ENCODE data around the gene SBF1.

SBF1 gene

DNA sequence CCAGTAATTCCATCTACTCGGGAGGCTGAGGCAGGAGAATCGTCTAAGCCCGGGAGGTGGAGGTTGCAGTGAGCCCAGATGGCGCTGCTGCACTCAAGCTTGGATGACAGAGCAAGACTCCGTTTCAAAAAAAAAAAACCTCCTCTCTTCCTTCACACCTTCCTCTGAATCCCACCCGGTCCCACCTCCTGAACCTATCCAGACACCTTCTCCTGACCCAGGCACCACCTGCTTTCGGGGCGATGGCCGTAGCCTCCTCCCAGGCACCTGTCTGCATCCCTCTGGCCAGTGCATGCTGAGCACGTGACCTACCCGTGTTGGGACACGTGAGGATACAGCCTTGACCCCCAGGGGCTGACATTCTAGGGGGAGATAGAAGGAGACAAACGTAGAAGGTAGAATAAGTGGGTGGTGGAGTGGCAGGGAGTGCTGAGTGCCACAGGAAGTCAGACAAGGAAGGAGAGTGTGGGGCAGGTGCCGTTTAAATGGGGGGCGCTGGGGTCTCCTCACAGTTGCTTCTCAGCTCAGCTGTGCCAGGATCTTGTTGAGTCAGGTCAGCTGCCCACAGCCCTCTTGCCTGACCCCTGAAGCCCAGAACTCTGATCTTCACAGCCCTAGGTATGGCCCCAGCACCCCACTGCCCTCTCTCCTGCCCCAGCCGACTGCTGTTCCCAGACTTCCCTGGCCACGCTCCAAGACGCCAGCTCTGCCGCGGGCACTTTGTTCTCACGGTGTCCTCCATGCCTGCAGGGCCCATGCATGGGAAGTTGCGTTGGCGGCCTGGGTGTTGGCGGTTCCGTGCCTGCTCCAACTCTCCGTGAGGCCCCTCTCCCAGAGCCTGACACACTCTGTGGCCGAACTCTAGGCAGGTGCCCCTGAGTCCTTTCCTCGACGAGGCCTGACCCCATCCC lies 10.6 kb upstream of the SBF1 start:
- no peak for DNase-seq

DNA sequence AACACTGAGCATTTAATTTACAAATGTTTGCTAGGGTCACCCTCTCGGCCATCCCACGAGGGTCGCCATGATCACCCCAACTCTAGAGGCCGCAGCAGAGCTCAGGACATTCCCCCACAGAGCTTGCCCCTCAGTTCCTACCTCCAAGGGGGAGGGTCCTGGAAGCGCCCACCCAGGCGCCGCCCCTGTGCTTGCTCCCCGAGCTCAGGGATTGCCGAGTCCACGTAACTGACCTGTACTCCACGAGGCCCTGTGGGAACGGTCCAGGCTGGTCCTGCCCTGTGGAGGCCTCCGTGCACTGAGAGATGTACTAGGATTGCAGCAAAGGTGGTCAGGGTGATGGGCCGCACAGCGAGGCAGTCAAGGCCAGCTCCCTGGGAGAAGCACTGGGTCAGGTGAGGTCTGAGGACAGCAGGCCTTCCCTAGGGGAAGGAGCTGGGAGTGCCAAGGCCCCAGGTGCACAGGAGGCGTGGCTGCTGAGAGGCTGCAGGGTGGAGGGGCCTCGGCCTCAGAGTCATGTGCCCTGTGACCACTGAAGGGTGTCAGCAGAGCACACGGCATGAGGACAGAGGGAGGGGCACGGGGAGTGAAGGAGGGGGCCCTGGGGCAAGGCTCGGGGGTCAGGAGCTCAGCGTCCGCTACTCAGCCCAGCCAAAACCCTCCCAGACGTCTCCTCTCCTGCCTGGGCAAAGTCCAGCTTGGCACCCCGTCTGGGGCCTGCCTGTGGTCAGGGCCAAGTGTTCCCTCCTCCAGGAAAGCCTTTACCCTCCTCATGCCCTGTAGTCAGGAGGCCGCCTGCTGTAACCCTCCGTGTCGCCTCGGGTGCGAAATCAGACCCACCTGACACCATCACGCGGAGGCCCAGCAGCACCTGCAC lies 9.4 kb upstream of the SBF1 start:
- no peak for DNase-seq

DNA sequence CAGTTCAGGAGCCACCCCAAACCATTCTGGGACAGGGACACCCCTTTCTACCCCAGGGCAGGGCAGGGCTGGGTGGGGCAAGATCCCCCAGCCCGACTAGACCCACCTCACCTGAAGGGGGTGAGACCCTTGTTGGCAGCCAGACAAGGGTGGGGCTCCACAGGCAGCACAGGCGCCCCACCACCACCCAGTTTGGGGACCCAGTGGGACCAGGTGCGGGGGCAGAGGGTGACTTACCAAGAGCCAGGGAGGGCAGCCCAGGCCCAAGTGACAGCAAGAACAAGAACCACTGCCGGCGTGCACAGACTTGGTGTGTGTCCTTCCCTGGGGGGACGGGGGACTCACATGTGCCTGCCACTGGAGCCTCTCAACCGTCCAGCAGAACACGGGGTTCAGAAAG lies 8.7 kb upstream of the SBF1 start:
- DNase-seq, result no peak

DNA sequence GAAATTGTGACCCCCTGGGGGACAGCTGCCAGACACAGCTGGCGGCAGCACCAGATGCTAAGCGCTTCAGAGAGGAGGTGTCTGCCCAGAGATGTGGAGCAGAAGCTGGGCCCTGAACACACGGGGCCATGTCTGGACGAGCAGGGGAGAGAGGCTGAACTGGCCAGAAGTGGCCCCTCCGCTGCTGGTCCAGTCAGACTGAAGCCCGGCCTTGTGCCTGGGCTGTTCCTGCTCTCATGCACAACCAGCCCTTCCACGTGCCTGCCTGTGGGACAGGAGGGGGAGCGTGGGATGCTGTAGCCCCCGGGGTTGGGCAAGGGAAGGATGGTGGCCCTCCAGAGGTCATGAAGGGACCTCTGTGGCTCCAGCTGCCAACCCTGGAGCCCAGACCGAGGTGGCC lies 8.3 kb upstream of the SBF1 start:
- no peak for DNase-seq

- DNase-seq, result no peak
Measured at GRCh38 chr22:50482107-50483074, 7.6 kb upstream of the SBF1 start.

GRCh38 chr22:50481440-50482106 lies 6.7 kb upstream of the SBF1 start, which contains the start of gene ADM2:
Gene ADM2 (plus strand): TSS chr22:50481543. CDS start chr22:50481848, 305 bp downstream.
- peak; percentile 71 for DNase-seq

DNA sequence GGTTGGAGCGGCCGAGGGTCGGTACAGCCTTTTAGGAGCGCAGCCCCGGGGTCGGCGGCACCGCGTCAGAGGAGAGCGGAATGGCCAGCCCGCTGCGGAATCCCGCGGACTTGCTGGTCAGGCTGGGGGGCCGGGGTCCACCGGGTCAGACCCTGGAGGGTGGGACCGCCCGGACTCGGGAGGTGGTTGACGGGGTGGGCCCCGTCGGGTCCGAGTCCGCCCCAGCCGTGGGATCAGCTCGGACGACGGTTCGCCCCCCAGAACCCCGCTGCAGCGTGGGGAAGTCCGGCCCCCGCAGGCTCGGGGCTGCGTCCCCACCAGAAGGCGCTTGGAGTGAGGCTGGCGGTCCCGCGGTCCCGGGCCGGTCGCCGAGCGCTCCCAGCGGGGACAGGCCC lies 6.2 kb upstream of the SBF1 start:
- DNase-seq, result no peak

- DNase-seq, result no peak
Measured at GRCh38 chr22:50479721-50480120, 4.9 kb upstream of the SBF1 start.

DNA sequence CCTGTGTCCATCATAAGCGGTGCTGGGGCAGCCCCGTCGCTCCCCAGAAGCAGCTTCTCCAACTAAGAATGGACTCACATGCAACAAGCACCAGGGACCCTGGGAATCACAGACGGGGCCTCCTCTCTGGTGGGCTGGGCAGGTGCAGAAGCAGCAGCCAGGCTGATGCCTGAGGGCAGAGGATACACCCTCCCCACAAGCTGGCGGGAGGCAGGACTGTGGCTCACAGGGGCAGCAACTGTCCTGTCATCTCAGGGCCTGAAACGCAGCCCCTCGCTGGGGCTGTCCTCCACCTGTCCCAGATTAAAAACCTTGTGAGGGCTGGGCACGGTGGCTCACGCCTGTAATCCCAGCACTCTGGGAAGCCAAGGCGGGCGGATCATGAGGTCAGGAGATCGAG lies 3.1 kb upstream of the SBF1 start:
- no peak for DNase-seq

DNA sequence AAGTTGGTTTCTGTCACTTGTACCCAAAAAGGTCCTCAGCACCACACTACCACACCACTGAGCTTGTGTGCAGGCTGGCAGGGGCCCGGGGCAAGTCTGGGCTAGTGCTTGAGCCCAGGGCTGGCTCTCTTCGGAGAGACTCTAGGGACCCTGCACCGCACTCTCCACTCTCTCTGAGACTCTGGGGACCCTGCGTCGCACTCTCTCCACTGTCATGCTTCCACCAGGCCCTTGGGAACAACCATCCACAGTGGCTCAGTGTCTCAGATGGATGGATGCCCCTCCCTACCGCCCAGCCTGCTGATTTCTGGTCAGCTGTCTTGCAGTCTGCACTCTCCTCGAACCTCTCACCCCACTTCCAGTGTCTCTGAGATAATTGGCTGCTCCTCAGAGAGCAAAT lies 2.0 kb upstream of the SBF1 start:
- no peak for DNase-seq

DNA sequence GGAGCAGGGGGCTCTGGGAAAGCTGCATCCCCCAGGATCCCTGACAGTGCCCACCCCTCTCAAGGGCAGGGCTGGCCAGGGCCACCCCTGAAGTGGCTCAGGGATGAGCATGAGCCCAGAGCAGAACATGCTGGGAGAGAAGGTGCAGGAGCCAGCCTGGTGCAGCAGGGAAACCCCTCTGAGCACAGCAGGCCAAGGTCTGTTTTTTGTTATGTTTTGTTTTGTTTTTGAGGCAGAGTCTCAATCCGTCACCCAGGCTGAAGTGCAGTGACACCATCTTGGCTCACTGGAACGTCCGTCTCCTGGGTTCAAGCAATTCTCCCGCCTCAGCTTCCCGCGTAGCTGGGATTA lies 792 bp upstream of the SBF1 start:
- DNase-seq, result no peak

GRCh38 chr22:50473855-50474671 lies 772 bp downstream of the SBF1 start:
- peak; percentile 64 for DNase-seq

GRCh38 chr22:50473088-50473487 lies 1.7 kb downstream of the SBF1 start:
- peak; percentile 69 for DNase-seq

DNA sequence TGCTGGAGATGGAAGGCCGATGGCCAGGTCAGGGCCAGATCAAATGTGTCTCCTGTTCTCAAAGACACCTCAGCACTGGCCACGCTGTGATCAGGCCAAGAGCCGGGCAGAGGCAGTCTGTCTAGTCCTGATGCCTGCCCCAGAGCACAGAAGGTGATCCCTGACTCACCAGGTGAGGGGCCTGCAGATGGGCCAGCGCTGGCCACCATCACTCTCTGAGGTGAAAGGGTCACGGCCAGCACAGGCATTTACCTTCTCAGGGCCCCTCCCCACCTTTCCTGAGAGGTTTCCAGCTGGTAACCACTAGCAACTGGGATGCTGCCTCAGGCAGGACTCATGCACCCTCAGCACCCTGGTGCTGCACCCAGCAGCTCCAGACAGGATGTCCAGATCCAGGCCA lies 2.9 kb downstream of the SBF1 start:
- DNase-seq, result no peak

DNA sequence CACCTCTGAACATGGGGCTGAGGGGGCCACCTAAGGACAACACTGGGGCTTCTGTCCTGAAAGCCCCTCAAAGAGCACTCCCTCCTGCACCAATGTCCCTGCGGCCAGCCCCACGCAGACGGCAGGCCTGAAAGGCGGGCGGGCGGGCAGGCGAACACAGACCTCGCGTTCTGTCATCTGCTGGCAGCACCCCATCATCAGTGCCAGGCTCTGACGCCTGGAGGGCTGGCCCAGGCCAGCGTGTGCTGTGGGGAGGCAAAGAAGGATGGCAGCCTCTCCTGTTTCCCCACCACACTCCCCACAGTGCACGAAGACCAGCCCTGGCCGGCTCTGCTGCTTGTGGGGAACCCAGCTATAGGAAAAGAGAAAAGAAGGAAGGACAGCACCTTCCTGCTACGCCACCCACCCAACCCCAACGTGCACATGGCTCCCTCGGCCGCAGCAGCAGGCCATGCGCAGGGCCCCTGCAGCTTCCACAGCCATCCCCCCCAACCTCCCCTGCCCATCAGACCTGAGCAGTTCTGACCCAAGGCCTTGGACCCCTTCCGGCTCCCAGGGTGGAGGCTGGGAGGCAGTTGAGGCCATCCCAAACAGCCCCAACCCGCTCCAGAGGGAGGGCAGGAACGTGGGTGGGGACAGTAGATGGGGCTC lies 3.5 kb downstream of the SBF1 start:
- DNase-seq, result no peak

DNA sequence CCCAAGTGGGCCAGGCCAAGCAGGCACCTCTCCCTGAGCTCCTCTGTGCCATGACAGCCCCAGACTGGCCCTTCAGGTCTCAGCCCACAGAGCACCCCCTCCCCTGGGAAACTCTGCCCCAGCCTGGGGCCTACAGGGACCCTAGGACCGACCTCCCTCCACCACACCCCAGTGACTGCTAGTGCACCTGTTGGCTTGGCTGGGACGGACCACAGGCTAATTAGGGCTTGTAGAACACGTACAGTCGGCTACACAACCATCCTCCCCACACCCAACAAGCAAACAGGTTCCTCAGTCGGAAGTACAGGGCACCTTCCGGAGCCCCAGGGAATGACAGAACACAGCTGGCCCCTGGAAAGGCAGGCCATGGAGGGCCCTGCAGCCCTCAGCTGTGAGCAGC lies 4.3 kb downstream of the SBF1 start:
- DNase-seq, result no peak

GRCh38 chr22:50469377-50470305 lies 5.2 kb downstream of the SBF1 start:
- DNase-seq, result peak; percentile 93

GRCh38 chr22:50468626-50469025 lies 6.2 kb downstream of the SBF1 start:
- DNase-seq, result no peak

DNA sequence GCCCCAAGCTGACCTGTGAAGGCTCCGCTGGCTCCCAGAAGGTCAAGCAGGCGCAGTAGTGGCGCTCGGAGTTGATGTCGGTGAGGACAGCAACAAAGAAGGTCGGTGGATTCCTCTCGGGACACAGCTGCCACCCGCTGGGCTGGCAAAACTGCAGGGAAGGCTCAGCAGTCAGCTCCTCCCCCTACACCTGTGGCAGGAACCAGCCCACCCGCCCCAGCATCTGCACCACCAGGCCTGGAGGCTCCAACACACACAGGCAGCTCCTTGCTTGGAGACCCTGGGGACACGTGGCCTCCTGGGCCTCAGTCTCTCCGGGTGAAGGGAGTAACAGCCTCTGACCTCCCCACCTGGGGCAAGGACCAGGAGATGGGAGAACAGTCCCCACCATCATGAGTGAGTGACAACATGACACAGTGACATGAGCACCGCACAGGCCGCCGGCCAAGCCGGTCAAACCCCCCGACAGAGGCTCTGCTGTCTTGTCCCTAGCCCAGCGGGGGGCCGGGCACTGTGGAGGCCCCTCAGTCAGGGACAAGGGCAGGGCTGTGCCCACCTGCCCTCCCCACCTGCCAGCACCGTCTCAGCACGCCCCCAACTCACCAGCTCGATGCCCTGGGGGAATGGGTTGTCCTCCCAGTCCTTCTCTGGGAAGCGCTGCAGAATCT lies 6.9 kb downstream of the SBF1 start:
- DNase-seq, result no peak

All from activated CD4-positive, alpha-beta T cell treated with anti-CD3 and anti-CD28 coated beads for 48 hours (primary cell).